Endothelial cell of umbilical vein (primary cell): ENCODE data around the gene TSPAN15. TPM values are rescaled to one million over a fixed set of nuclear protein-coding genes. Genes with fewer than 3 reads are reported as not detected.
A peak's percentile ranks its signal among the peaks of the same experiment; 100 is the strongest.

Experiments used
- BruUV-seq: library from RNA; stranded (reverse); fragments of 400-500 nt; replicated peaks from 2 replicates; lab custom pipeline; 2021; lab: Mats Ljungman, UMichigan
- CTCF ChIA-PET: fragments of 300-600, 350-600 bp; sonication (Branson Sonifier 250); formaldehyde crosslinking; loops from one replicate; lab custom pipeline; 2021; ENCODE audit warnings: antibody characterized with exemption, inconsistent platforms; lab: Charles Lee
- POLR2A ChIA-PET: fragments of 300-600, 350-600 bp; sonication (Branson Sonifier 250); formaldehyde crosslinking; loops from one replicate; lab custom pipeline; 2021; ENCODE audit warnings: antibody characterized with exemption, inconsistent platforms; lab: Charles Lee
- DNase-seq: peaks from one replicate; pipeline ENCODE4 v3.0.0-alpha.2; 2011; ENCODE audit warnings: low read depth, low spot score
- FAIRE-seq: peaks from 2 replicates; lab custom pipeline; 2011; peaks lifted over from hg19 to GRCh38; lab: Jason Lieb, UNC
- H2AFZ ChIP-seq: 2 replicates; pipeline ENCODE4 v1.6.0; 2012; ENCODE audit warnings: low read depth, low read length, control low read depth, inconsistent platforms
- H3K27ac ChIP-seq: 2 replicates; pipeline ENCODE4 v1.5.1; 2011; ENCODE audit warnings: low read depth, mild to moderate bottlenecking, control low read depth, low read length, moderate library complexity; ENCODE audit not compliant: insufficient read depth
- H3K27me3 ChIP-seq, 2 experiments: 2 replicates each; pipeline versions ENCODE4 v1.6.0 to v1.6.1; 2011; ENCODE audit warnings: low read length in 2 of 2, mixed read lengths in 1 of 2; ENCODE audit not compliant: control insufficient read depth in 2 of 2, insufficient read depth in 2 of 2
- H3K36me3 ChIP-seq, 2 experiments: 2 replicates in 1 of 2; 3 replicates in 1 of 2; pipeline ENCODE4 v1.5.1; 2011; ENCODE audit warnings: low read length in 2 of 2, mild to moderate bottlenecking in 1 of 2, moderate library complexity in 1 of 2; ENCODE audit not compliant: control insufficient read depth in 2 of 2, insufficient read depth in 2 of 2; ENCODE audit errors: extremely low read depth in 1 of 2
- H3K4me1 ChIP-seq: 3 replicates; pipeline ENCODE4 v1.5.1; 2011; ENCODE audit warnings: mild to moderate bottlenecking, low read length; ENCODE audit not compliant: control insufficient read depth, insufficient read depth; ENCODE audit errors: extremely low read depth
- H3K4me2 ChIP-seq: 2 replicates; pipeline ENCODE4 v1.6.1; 2011; ENCODE audit warnings: low read length, control low read depth, mixed read lengths; ENCODE audit not compliant: insufficient read depth
- H3K4me3 ChIP-seq, 3 experiments: fragments of 200-600 bp in 1 of 3; sonication (generic), shearing (Covaris generic) in 1 of 3; replicated peaks in 1 of 3; 2 replicates each; pipeline ENCODE4 v1.5.1; 2011 to 2016; ENCODE audit warnings: control low read depth in 3 of 3, low read length in 3 of 3, mild to moderate bottlenecking in 2 of 3, inconsistent platforms in 1 of 3, low read depth in 1 of 3, moderate library complexity in 1 of 3; ENCODE audit not compliant: insufficient read depth in 1 of 3
- H3K79me2 ChIP-seq: 2 replicates; pipeline ENCODE4 v1.6.0; 2012; ENCODE audit warnings: low read length, inconsistent platforms; ENCODE audit not compliant: control insufficient read depth, insufficient read depth
- H3K9ac ChIP-seq: replicated peaks from 2 replicates; pipeline ENCODE3; 2011; ENCODE audit warnings: low read length, control low read depth; ENCODE audit not compliant: insufficient read depth; ENCODE audit errors: extremely low read depth
- H3K9me1 ChIP-seq: replicated peaks from 3 replicates; pipeline ENCODE4 v1.6.0; 2011; ENCODE audit warnings: mild to moderate bottlenecking, low read length; ENCODE audit not compliant: control insufficient read depth, insufficient read depth; ENCODE audit errors: extremely low read depth
- H3K9me3 ChIP-seq: replicated peaks from 2 replicates; pipeline ENCODE4 v1.5.1; 2012; ENCODE audit warnings: low read length, inconsistent platforms; ENCODE audit not compliant: control insufficient read depth, insufficient read depth
- H4K20me1 ChIP-seq: replicated peaks from 2 replicates; pipeline ENCODE3; 2011; ENCODE audit warnings: mild to moderate bottlenecking, low read length; ENCODE audit not compliant: control insufficient read depth, insufficient read depth; ENCODE audit errors: extremely low read depth
- CTCF ChIP-seq, 2 donors: IDR thresholded peaks; 1 replicate in 1 of 2; 2 replicates in 1 of 2; pipeline ENCODE4 v1.5.1; 2011; ENCODE audit warnings: low read length in 2 of 2, mild to moderate bottlenecking in 2 of 2, moderate library complexity in 2 of 2, control low read depth in 1 of 2, inconsistent platforms in 1 of 2, low read depth in 1 of 2; ENCODE audit not compliant: insufficient read depth in 1 of 2; ENCODE audit errors: extremely low read depth in 1 of 2
- EZH2 ChIP-seq: IDR thresholded peaks from 2 replicates; pipeline ENCODE4 v1.6.1; 2012; ENCODE audit warnings: borderline replicate concordance, low read depth, mild to moderate bottlenecking, moderate library complexity, low read length, inconsistent platforms; ENCODE audit not compliant: severe bottlenecking
- FOS ChIP-seq: IDR thresholded peaks from 2 replicates; pipeline ENCODE4 v1.6.1; 2011; ENCODE audit warnings: mild to moderate bottlenecking, low read length, moderate library complexity, borderline replicate concordance; ENCODE audit not compliant: insufficient read depth
- GATA2 ChIP-seq: IDR thresholded peaks from 2 replicates; pipeline ENCODE4 v1.7.0; 2011; ENCODE audit warnings: low read depth, mild to moderate bottlenecking, moderate library complexity, mixed read lengths, low read length; ENCODE audit not compliant: insufficient read length, insufficient read depth
- JUN ChIP-seq: IDR thresholded peaks from 2 replicates; pipeline ENCODE4 v1.6.1; 2011; ENCODE audit warnings: borderline replicate concordance, low read depth; ENCODE audit not compliant: insufficient read length, insufficient read depth
- MAX ChIP-seq: IDR thresholded peaks from 2 replicates; pipeline ENCODE4 v1.6.1; 2011; ENCODE audit not compliant: insufficient read depth, insufficient read length
- MYC ChIP-seq: IDR thresholded peaks from one replicate; pipeline ENCODE4 v1.6.1; 2011; ENCODE audit warnings: mild to moderate bottlenecking, low read depth, low read length
- POLR2A ChIP-seq: IDR thresholded peaks from 2 replicates; pipeline ENCODE4 v1.6.1; 2012; ENCODE audit warnings: low read depth, mild to moderate bottlenecking, control low read depth, low read length
- POLR2AphosphoS5 ChIP-seq: IDR thresholded peaks from 2 replicates; pipeline ENCODE4 v1.6.1; 2012; ENCODE audit warnings: low read depth, mild to moderate bottlenecking, control low read depth, low read length, moderate library complexity; ENCODE audit not compliant: insufficient read depth
- dilution Hi-C: fragments of 300-500 bp; cut with MboI; formaldehyde crosslinking; loops from one replicate; pipeline ENCODE4 v1.15.0; 2019; ENCODE audit warnings: low sequenced_read_pairs; ENCODE audit not compliant: extremely low pct_ligation_motif_present
- intact Hi-C: fragments of 100-400 bp; cut with micrococcal nuclease; formaldehyde crosslinking; loops from one replicate; pipeline ENCODE4 v1.10.0; 2022
- polyA plus RNA-seq, 4 experiments: library from polyadenylated mRNA; depleted of rRNA in 3 of 4; stranded (reverse) in 3 of 4; unstranded in 1 of 4; fragments of >200 nt; gene quantifications; 2 replicates each; pipeline versions ENCODE4 v1.2.1 to v1.2.3, GENCODE V29; 2011 to 2012; ENCODE audit warnings: missing spikeins in 1 of 4
- total RNA-seq: library from RNA; stranded (reverse); gene quantifications from 2 replicates; pipeline ENCODE4 v1.2.3, GENCODE V29; 2021

Gene TSPAN15
- total and polyA plus RNA-seq, 2 donors (not counting 3 experiments of a cell fraction or from before 2014, with no cell fraction given): 78.4 to 189 TPM

DNA sequence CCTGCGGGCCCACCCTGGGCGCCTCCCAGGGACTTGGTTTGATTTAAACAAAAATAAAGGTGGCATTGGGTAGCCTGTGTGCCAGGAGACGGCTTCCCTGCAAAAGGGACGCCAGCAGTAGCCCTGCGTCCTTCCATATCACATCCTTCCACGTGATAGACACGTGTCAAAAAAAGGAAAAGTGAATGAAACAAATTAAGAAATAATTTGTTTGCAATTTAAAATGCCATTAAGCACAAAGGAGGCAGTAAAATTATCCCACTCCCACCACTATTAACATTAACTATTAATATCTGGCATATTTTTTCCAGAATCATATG is 42.1 kb upstream of the TSPAN15 start:
- Histone ChIP-seq H3K9ac (peak overlapping the region; percentile 57), H3K27ac (peak overlapping the region; percentile 15), H3K9me1 (no peaks in the 10 kb centered on the region), H3K4me3 (peak overlapping the region in 2 of 3 experiments; percentile 23 to 26), H3K27me3 (no peaks in the 10 kb centered on the region), H3K4me1 (peaks cover 17% of the 10 kb centered on the region), H3K79me2 (no peaks in the 10 kb centered on the region), H2AFZ (peak overlapping the region; percentile 51), H4K20me1 (no peaks in the 10 kb centered on the region), H3K9me3 (no peaks in the 10 kb centered on the region), H3K36me3 (no peaks in the 10 kb centered on the region), H3K4me2 (peak overlapping the region; percentile 45)
- intact Hi-C loops (loop anchor here (1.0 kb wide), 1 partner anchor 98 kb away; no protein-coding TSS in a partner anchor), dilution Hi-C loops (no loop called here)
- DNase-seq (no peak), FAIRE-seq (no peak)
- POLR2A ChIA-PET: no interaction called here
- CTCF ChIA-PET: interaction anchor here (1.0 to 3.6 kb wide), 16 partner anchors 11 to 549 kb away, joined by 4 to 86 read pairs (median 9); no protein-coding TSS in a partner anchor
- BruUV-seq: no TSS peak
- TF ChIP-seq MAX (no peak), JUN (no peak), MYC (no peak), FOS (no peak), CTCF (IDR thresholded peaks at IDR 0.05; ENCODE audit: extremely low read depth in 1 of 2, insufficient read depth in 1 of 2, low read depth in 1 of 2, low read length in 2 of 2) (no peak), POLR2A (no peak), GATA2 (no peak), EZH2 (no peak), POLR2AphosphoS5 (no peak)
